NCI-H524 treated with DMSO at 0.1 percent for 48 hours (cell line): ENCODE data around the gene CSDE1.

Source experiments
- DNase-seq: peaks from one replicate; lab custom pipeline; 2025; lab: John Stamatoyannopoulos, UW

CSDE1 gene

GRCh38 chr1:114701931-114702330 is 55.9 kb downstream of the CSDE1 start:
- DNase-seq = no peak

GRCh38 chr1:114700036-114700600 is 57.7 kb downstream of the CSDE1 start:
- DNase-seq = no peak

GRCh38 chr1:114696810-114697209 is 61.0 kb downstream of the CSDE1 start:
- no peak for DNase-seq

- DNase-seq = no peak
These were observed 62.2 kb downstream of the CSDE1 start, which contains the start of gene AMPD1 for GRCh38 chr1:114695430-114696058. Gene AMPD1, minus strand, starts transcription at chr1:114695546. Its CDS starts 75 bp downstream, at chr1:114695471.

- DNase-seq = no peak
These were observed 63.1 kb downstream of the CSDE1 start for GRCh38 chr1:114694540-114695310.

- no peak for DNase-seq
These were observed 64.8 kb downstream of the CSDE1 start for GRCh38 chr1:114692947-114693346.

GRCh38 chr1:114691061-114691460 is 66.7 kb downstream of the CSDE1 start:
- no peak for DNase-seq

GRCh38 chr1:114690148-114690547 is 67.6 kb downstream of the CSDE1 start:
- DNase-seq = no peak

GRCh38 chr1:114688526-114688925 is 69.3 kb downstream of the CSDE1 start:
- no peak for DNase-seq

- no peak for DNase-seq
These were observed 71.9 kb downstream of the CSDE1 start for GRCh38 chr1:114685851-114686250.

GRCh38 chr1:114677691-114678090 is 80.1 kb downstream of the CSDE1 start:
- no peak for DNase-seq

GRCh38 chr1:114676115-114676514 is 81.7 kb downstream of the CSDE1 start:
- no peak for DNase-seq

- DNase-seq = no peak
These were observed 85.9 kb downstream of the CSDE1 start for GRCh38 chr1:114671939-114672275.

GRCh38 chr1:114671011-114671938 is 86.5 kb downstream of the CSDE1 start:
- DNase-seq = no peak

GRCh38 chr1:114670083-114671010 is 87.4 kb downstream of the CSDE1 start:
- DNase-seq = peak; percentile 12

- no peak for DNase-seq
These were observed 88.2 kb downstream of the CSDE1 start, which contains the start of gene DENND2C for GRCh38 chr1:114669562-114670082. Gene DENND2C, minus strand, starts transcription at chr1:114670049. Its CDS starts 44,065 bp downstream, at chr1:114625984.

GRCh38 chr1:114668784-114669561 is 88.8 kb downstream of the CSDE1 start:
- no peak for DNase-seq

- DNase-seq = no peak
These were observed 89.4 kb downstream of the CSDE1 start for GRCh38 chr1:114668373-114668772.

- DNase-seq = no peak
These were observed 90.8 kb downstream of the CSDE1 start for GRCh38 chr1:114666954-114667353.
